Right kidney (tissue), 1 donor: ENCODE data around the gene PAFAH1B1.
"Not testable (repeated sequence)": the region's sequence is repeated elsewhere in the genome, so short reads cannot be mapped to it uniquely, and the experiment has no call there.

Experiments used
- DNase-seq: peaks from one replicate; pipeline ENCODE4 v3.0.0-alpha.2; 2016

Gene PAFAH1B1

GRCh38 chr17:2688351-2689342, 95.2 kb downstream of the PAFAH1B1 start:
- DNase-seq: no peak

- DNase-seq: no peak
These were observed 96.1 kb downstream of the PAFAH1B1 start for GRCh38 chr17:2689411-2690164.

GRCh38 chr17:2690165-2691068, 97.0 kb downstream of the PAFAH1B1 start:
- DNase-seq: no peak

- DNase-seq: no peak
These were observed 97.8 kb downstream of the PAFAH1B1 start for GRCh38 chr17:2691069-2691871.

- no peak for DNase-seq
These were observed 98.7 kb downstream of the PAFAH1B1 start for GRCh38 chr17:2691965-2692780.

- no peak for DNase-seq
These were observed 99.3 kb downstream of the PAFAH1B1 start for GRCh38 chr17:2692781-2693135.

- no peak for DNase-seq
These were observed 100.3 kb downstream of the PAFAH1B1 start for GRCh38 chr17:2693561-2694380.

GRCh38 chr17:2694381-2695242, 101.2 kb downstream of the PAFAH1B1 start:
- DNase-seq: no peak

GRCh38 chr17:2695243-2695960, 101.9 kb downstream of the PAFAH1B1 start:
- DNase-seq: no peak

- no peak for DNase-seq
These were observed 102.7 kb downstream of the PAFAH1B1 start for GRCh38 chr17:2695961-2696760.

- no peak for DNase-seq
These were observed 104.2 kb downstream of the PAFAH1B1 start for GRCh38 chr17:2697611-2698162.

GRCh38 chr17:2699216-2699805, 105.9 kb downstream of the PAFAH1B1 start:
- not testable (repeated sequence) for DNase-seq

- no peak for DNase-seq
These were observed 106.6 kb downstream of the PAFAH1B1 start for GRCh38 chr17:2700030-2700490.

- no peak for DNase-seq
These were observed 107.2 kb downstream of the PAFAH1B1 start for GRCh38 chr17:2700491-2701141.

GRCh38 chr17:2701161-2701995, 107.9 kb downstream of the PAFAH1B1 start:
- DNase-seq: no peak
